Panc1 (cell line): ENCODE data around the gene TECPR2. TPM values are rescaled to one million over a fixed set of nuclear protein-coding genes. Genes with fewer than 3 reads are reported as not detected.

Experiments used
- ATAC-seq: fragments of 200-7000 bp; cut with Tn5 transposase; 2 replicates; pipeline ENCODE4 v1.9.1; 2020; ENCODE audit warnings: mild to moderate bottlenecking, moderate library complexity
- BruUV-seq: library from RNA; stranded (reverse); fragments of 400-500 nt; replicated peaks from 2 replicates; lab custom pipeline; 2021; lab: Mats Ljungman, UMichigan
- CTCF ChIA-PET: fragments of 300-600 bp; sonication (Branson Sonifier 250); formaldehyde crosslinking; loops from one replicate; lab custom pipeline; 2022; ENCODE audit warnings: antibody characterized with exemption; lab: Charles Lee
- POLR2A ChIA-PET: fragments of 300-600 bp; sonication (Branson Sonifier 250); formaldehyde crosslinking; loops from one replicate; lab custom pipeline; 2022; ENCODE audit warnings: antibody characterized with exemption; lab: Charles Lee
- DNase-seq: peaks from one replicate; pipeline ENCODE4 v3.0.0-alpha.2; 2010; ENCODE audit warnings: low read depth, low spot score
- H3K27ac ChIP-seq: 2 replicates; pipeline ENCODE4 v1.5.1; 2011; ENCODE audit warnings: mild to moderate bottlenecking, low read length, inconsistent platforms
- H3K27me3 ChIP-seq: fragments of 200-500 bp; sonication (Bioruptor generic); 2 replicates; pipeline ENCODE4 v1.6.0; 2014; ENCODE audit warnings: low read length, inconsistent platforms; ENCODE audit not compliant: control insufficient read depth, insufficient read depth
- H3K36me3 ChIP-seq: fragments of 200-500 bp; sonication (Bioruptor generic); 2 replicates; pipeline ENCODE4 v1.5.1; 2014; ENCODE audit warnings: inconsistent platforms, mild to moderate bottlenecking, low read length, moderate library complexity; ENCODE audit not compliant: control insufficient read depth, insufficient read depth
- H3K4me1 ChIP-seq: 2 replicates; pipeline ENCODE4 v1.5.1; 2011; ENCODE audit warnings: inconsistent platforms, mild to moderate bottlenecking, low read length, moderate library complexity; ENCODE audit not compliant: control insufficient read depth, insufficient read depth
- H3K4me3 ChIP-seq, 2 experiments: 2 replicates each; pipeline ENCODE4 v1.5.1; 2011 to 2012; ENCODE audit warnings: low read depth in 2 of 2, low read length in 2 of 2, mild to moderate bottlenecking in 2 of 2, inconsistent platforms in 1 of 2, moderate library complexity in 1 of 2
- H3K9me3 ChIP-seq: fragments of 200-500 bp; sonication (Bioruptor generic); 2 replicates; pipeline ENCODE4 v1.5.1; 2014; ENCODE audit warnings: low read depth, mild to moderate bottlenecking, inconsistent platforms, low read length, moderate library complexity; ENCODE audit not compliant: control insufficient read depth, insufficient read depth
- POLR2AphosphoS5 ChIP-seq: IDR thresholded peaks from 2 replicates; pipeline ENCODE4 v1.6.1; 2012; ENCODE audit warnings: mild to moderate bottlenecking, low read depth, low read length, moderate library complexity
- SIN3A ChIP-seq: IDR thresholded peaks from 2 replicates; pipeline ENCODE4 v1.6.1; 2012; ENCODE audit warnings: low read depth, mild to moderate bottlenecking, low read length, moderate library complexity, borderline replicate concordance; ENCODE audit not compliant: insufficient read depth
- TCF7L2 ChIP-seq: IDR thresholded peaks from 2 replicates; pipeline ENCODE4 v1.6.1; 2011; ENCODE audit warnings: mild to moderate bottlenecking, low read depth, low read length, inconsistent platforms
- in situ Hi-C: cut with HindIII; loops from 2 replicates; pipeline ENCODE4 v1.10.0; 2016; ENCODE audit warnings: low sequenced_read_pairs, low pct_unique_long_range_greater_than_20kb
- intact Hi-C: fragments of 100-400 bp; cut with micrococcal nuclease; formaldehyde crosslinking; loops from one replicate; pipeline ENCODE4 v1.10.0; 2022; ENCODE audit not compliant: unreplicated experiment
- total RNA-seq: library from RNA; stranded (reverse); gene quantifications from one replicate; pipeline ENCODE4 v1.2.1, GENCODE V29; 2021; ENCODE audit not compliant: unreplicated experiment
- TF ChIP-seq, protein P1 (sequence below), 2 experiments: IDR thresholded peaks; 2 replicates each; pipeline ENCODE4 v1.6.1; 2011 to 2012; ENCODE audit warnings: low read depth in 2 of 2, control low read depth in 1 of 2, low read length in 1 of 2, mild to moderate bottlenecking in 1 of 2, moderate library complexity in 1 of 2; ENCODE audit not compliant: insufficient read depth in 1 of 2
- TF ChIP-seq, protein P2 (sequence below): fragments of 450-650 bp; IDR thresholded peaks from 2 replicates; pipeline ENCODE4 v1.5.1; 2017; ENCODE audit warnings: mild to moderate bottlenecking

Gene TECPR2
- total RNA-seq, 1 experiment from 2014 or later = 15.5 TPM

DNA sequence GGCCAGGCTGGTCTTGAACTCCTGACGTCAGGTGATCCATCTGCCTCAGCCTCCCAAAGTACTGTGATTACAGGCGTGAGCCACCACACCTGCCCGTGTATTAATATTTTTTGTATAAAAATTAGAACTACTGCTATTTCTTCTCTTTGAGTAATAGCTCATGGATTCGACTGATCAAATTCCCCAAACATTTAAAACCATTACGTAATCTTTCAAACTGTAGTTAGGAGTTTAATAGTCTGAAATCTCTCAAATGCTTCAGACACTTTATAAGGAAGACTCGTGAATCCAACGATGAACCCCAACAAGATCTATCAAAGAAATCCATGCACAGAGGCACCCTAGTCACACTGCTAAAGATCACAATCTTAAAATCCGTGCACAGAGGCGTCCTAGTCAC, 16.1 kb downstream of the TECPR2 start:
- in situ Hi-C loops = no loop called here
- ATAC-seq (no peak), DNase-seq (no peak)
- TF ChIP-seq POLR2AphosphoS5 = no peak
- TF ChIP-seq SIN3A = no peak
- TF ChIP-seq, protein P1, sequence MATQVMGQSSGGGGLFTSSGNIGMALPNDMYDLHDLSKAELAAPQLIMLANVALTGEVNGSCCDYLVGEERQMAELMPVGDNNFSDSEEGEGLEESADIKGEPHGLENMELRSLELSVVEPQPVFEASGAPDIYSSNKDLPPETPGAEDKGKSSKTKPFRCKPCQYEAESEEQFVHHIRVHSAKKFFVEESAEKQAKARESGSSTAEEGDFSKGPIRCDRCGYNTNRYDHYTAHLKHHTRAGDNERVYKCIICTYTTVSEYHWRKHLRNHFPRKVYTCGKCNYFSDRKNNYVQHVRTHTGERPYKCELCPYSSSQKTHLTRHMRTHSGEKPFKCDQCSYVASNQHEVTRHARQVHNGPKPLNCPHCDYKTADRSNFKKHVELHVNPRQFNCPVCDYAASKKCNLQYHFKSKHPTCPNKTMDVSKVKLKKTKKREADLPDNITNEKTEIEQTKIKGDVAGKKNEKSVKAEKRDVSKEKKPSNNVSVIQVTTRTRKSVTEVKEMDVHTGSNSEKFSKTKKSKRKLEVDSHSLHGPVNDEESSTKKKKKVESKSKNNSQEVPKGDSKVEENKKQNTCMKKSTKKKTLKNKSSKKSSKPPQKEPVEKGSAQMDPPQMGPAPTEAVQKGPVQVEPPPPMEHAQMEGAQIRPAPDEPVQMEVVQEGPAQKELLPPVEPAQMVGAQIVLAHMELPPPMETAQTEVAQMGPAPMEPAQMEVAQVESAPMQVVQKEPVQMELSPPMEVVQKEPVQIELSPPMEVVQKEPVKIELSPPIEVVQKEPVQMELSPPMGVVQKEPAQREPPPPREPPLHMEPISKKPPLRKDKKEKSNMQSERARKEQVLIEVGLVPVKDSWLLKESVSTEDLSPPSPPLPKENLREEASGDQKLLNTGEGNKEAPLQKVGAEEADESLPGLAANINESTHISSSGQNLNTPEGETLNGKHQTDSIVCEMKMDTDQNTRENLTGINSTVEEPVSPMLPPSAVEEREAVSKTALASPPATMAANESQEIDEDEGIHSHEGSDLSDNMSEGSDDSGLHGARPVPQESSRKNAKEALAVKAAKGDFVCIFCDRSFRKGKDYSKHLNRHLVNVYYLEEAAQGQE (IDR thresholded peaks at IDR 0.05; ENCODE audit: insufficient read depth in 1 of 2, low read depth in 2 of 2, low read length in 1 of 2) = no peak
- TF ChIP-seq, protein P2, sequence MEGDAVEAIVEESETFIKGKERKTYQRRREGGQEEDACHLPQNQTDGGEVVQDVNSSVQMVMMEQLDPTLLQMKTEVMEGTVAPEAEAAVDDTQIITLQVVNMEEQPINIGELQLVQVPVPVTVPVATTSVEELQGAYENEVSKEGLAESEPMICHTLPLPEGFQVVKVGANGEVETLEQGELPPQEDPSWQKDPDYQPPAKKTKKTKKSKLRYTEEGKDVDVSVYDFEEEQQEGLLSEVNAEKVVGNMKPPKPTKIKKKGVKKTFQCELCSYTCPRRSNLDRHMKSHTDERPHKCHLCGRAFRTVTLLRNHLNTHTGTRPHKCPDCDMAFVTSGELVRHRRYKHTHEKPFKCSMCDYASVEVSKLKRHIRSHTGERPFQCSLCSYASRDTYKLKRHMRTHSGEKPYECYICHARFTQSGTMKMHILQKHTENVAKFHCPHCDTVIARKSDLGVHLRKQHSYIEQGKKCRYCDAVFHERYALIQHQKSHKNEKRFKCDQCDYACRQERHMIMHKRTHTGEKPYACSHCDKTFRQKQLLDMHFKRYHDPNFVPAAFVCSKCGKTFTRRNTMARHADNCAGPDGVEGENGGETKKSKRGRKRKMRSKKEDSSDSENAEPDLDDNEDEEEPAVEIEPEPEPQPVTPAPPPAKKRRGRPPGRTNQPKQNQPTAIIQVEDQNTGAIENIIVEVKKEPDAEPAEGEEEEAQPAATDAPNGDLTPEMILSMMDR = no peak
- no peak for TF ChIP-seq TCF7L2
- Histone ChIP-seq H3K27ac (no peak overlapping the region), H3K4me3 (no peak overlapping the region), H3K36me3 (no peaks in the 10 kb centered on the region; the same call in none of the 2 replicates), H3K9me3 (no peaks in the 10 kb centered on the region), H3K27me3 (no peaks in the 10 kb centered on the region), H3K4me1 (no peaks in the 10 kb centered on the region)
- ChIA-PET POLR2A (no interaction called here), CTCF (no interaction called here)
- intact Hi-C loops = no loop called here
- BruUV-seq = no TSS peak

DNA sequence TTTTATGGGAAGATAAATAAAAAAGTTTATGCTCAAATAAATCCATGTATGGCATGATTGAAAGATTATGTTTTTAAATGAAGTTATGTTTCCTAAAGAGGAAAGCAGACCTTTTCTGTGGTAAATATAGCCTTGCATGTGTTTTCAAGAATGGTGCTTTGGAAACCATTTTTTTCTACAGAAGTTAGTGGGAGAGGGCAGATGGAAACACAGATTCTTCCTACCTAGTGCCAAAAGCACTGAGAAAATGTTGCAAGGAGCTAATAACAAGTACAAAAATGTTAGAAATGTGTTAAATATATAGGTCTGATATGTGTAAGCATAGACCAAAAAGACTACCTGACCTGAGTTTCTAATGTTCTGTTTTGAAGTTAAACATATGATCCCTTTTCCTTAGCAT, 24.3 kb downstream of the TECPR2 start:
- Histone ChIP-seq H3K36me3 (no peaks in the 10 kb centered on the region), H3K27ac (no peak overlapping the region), H3K9me3 (no peaks in the 10 kb centered on the region), H3K4me3 (no peak overlapping the region), H3K4me1 (no peaks in the 10 kb centered on the region), H3K27me3 (no peaks in the 10 kb centered on the region)
- BruUV-seq = no TSS peak
- TF ChIP-seq, protein P1 (IDR thresholded peaks at IDR 0.05; ENCODE audit: insufficient read depth in 1 of 2, low read depth in 2 of 2, low read length in 1 of 2) = no peak
- no peak for TF ChIP-seq SIN3A
- no peak for TF ChIP-seq TCF7L2
- ChIA-PET CTCF (no interaction called here), POLR2A (no interaction called here)
- ATAC-seq (no peak), DNase-seq (no peak)
- intact Hi-C loops (no loop called here), in situ Hi-C loops (no loop called here)
